Effector memory CD4-positive, alpha-beta T cell (primary cell): ENCODE data around the gene FAM193B.
A peak's percentile ranks its signal among the peaks of the same experiment; 100 is the strongest.
"Not testable (repeated sequence)": the region's sequence is repeated elsewhere in the genome, so short reads cannot be mapped to it uniquely, and the experiment has no call there.

ENCODE experiments used
- DNase-seq, 3 donors: peaks; one replicate each; pipeline ENCODE4 v3.0.0-alpha.2; 2020
- H3K27ac ChIP-seq: 2 replicates; pipeline ENCODE4 v1.7.0; 2013; ENCODE audit warnings: mild to moderate bottlenecking, low read length, moderate library complexity; ENCODE audit not compliant: insufficient read depth, poor library complexity, severe bottlenecking
- H3K27me3 ChIP-seq: replicated peaks from 2 replicates; pipeline ENCODE4 v1.7.0; 2013; ENCODE audit warnings: mild to moderate bottlenecking, low read length; ENCODE audit not compliant: insufficient read depth, control insufficient read depth, poor library complexity, severe bottlenecking
- H3K36me3 ChIP-seq: 2 replicates; pipeline ENCODE4 v1.7.0; 2013; ENCODE audit warnings: mild to moderate bottlenecking, low read length, moderate library complexity; ENCODE audit not compliant: control insufficient read depth, insufficient read depth
- H3K4me1 ChIP-seq: 2 replicates; pipeline ENCODE4 v1.7.0; 2013; ENCODE audit warnings: low read length, mild to moderate bottlenecking; ENCODE audit not compliant: control insufficient read depth, insufficient read depth, poor library complexity, severe bottlenecking
- H3K4me3 ChIP-seq: 2 replicates; pipeline ENCODE4 v1.7.0; 2013; ENCODE audit warnings: low read length, low read depth, mild to moderate bottlenecking; ENCODE audit not compliant: insufficient read depth, poor library complexity, severe bottlenecking
- H3K9me3 ChIP-seq: 2 replicates; pipeline ENCODE4 v1.7.0; 2013; ENCODE audit warnings: mild to moderate bottlenecking, low read length, moderate library complexity; ENCODE audit not compliant: control insufficient read depth

The FAM193B gene

DNA sequence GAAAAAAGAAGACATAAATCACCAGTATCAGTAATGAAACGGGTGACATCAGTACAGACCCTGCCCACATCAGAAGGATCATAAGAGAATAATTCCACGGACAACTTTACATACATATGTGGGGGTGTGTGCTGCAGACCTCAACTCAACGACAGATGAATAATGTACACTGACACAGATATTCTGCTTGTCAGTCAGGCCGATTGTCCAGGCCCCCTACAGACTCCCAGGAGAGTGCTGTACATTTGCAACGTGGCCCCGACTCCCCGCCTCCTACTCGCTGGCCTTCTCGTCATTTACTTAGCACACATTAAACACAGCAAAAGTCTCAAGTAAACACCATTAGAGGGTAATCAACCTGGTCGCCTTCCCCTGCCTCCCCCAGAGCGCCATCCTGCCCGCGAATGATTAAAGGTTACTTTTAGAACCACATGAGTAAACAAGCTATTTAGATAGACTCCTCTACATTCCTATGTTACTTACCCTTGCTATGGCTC, 34.1 kb upstream of the FAM193B start:
- no peak for DNase-seq
- Histone ChIP-seq H3K27me3 (no peaks in the 10 kb centered on the region), H3K4me3 (no peak overlapping the region), H3K36me3 (peaks cover 3% of the 10 kb centered on the region), H3K4me1 (peaks cover 10% of the 10 kb centered on the region), H3K27ac (no peak overlapping the region), H3K9me3 (no peaks in the 10 kb centered on the region)

DNA sequence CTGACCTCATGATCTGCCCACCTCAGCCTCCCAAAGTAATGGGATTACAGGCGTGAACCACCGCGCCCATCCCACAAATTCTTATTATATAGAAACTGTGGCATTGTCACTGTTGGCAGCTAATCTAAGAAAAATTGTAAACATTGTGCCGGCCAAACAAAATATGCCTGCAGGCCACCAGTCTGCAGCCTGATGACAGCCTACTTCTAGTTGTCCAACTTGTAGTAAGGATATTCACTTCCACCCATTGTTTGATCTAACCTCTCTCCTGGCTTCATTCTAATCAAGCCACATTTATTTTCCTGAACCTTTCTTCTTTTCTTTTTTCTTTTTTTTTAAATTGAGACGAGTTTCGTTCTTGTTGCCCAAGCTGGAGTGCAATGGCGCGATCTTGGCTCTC, 24.0 kb upstream of the FAM193B start:
- no peak for DNase-seq
- Histone ChIP-seq H3K4me3 (no peak overlapping the region), H3K9me3 (no peaks in the 10 kb centered on the region), H3K27me3 (no peaks in the 10 kb centered on the region), H3K27ac (no peak overlapping the region), H3K36me3 (no peaks in the 10 kb centered on the region), H3K4me1 (no peaks in the 10 kb centered on the region)

DNA sequence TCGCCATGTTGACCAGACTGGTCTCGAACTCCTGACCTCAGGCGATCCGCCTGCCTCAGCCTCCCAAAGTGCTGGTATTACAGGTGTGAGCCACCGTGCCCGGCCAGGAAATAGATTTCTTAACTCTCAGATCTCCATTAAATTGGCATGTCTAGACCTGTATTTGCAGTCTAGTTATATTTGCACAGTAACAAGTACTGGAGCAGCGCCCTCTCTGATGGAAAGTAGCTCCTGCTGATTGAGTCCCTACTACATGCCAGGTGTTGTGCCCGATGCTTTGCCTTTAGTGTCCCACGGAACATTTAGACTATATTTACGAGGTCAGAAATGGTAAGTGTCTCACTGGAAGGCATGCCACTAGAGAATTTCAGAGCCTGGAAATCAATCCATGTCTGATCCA, 21.8 kb upstream of the FAM193B start:
- Histone ChIP-seq H3K9me3 (no peaks in the 10 kb centered on the region), H3K27me3 (no peaks in the 10 kb centered on the region), H3K27ac (no peak overlapping the region), H3K4me1 (no peaks in the 10 kb centered on the region), H3K4me3 (no peak overlapping the region), H3K36me3 (no peaks in the 10 kb centered on the region)
- no peak for DNase-seq

DNA sequence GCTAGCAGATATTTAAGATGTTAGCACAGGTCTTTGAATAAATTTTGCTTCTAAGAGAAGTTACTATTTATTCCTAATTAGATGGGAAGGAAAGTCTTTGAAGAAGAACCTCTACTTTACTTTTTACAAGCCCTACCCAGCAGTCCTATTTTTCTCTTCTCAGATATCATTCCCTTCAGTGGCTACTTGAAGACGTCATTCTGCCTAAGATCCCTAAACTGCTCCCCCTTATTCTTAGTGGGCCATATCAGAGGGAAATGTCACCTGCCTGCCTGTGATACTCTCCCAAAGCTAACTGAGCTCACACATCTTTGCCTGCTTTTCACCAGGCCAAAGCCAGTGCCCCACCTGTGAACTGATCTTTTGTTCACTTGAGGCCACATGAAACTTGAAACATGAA, 21.1 kb upstream of the FAM193B start:
- no peaks in the 10 kb centered on the region for H3K27me3 ChIP-seq
- no peak overlapping the region for H3K27ac ChIP-seq
- H3K4me3 ChIP-seq, result no peak overlapping the region
- no peak for DNase-seq
- H3K9me3 ChIP-seq, result no peaks in the 10 kb centered on the region
- H3K36me3 ChIP-seq, result no peaks in the 10 kb centered on the region
- H3K4me1 ChIP-seq, result no peaks in the 10 kb centered on the region

DNA sequence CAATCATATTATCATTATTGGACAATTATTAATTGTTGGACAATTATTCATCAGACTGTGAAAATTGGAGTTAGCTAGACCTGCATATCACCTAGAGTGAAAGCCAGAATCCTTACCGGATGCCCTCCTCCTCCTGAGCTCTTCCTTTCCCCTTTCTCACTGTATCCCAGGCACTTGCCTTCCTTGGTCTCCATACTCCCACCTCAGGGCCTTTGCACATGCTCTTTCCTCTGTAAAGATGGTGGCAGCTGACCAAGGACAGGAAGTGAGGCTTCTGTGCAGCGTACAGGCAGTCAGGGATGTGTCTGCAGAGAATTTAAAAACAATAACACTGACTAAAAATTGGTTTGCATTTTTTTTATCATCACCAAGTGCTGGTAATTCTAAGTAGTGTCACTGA, 15.5 kb upstream of the FAM193B start:
- no peaks in the 10 kb centered on the region for H3K27me3 ChIP-seq

DNA sequence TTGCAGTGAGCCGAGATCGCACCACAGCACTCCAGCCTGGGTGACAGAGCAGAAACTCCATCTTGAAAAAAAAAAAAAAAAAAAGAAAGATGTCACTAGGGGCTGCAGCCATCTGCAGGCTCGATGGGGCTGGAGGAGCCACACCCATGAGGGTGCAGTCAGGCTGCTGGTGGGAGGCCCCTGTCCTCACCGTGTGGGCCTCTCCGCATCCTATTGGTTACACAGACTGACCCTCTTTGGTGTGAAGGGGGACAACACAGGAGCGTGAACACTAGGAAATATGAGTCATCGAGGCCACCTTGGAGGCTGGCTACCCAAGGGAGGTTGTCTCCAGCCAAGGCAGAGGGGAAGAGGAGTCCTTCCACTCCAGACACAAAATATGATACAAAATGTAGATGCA, 14.0 kb upstream of the FAM193B start:
- no peaks in the 10 kb centered on the region for H3K27me3 ChIP-seq
- no peak overlapping the region for H3K4me3 ChIP-seq
- no peak for DNase-seq
- H3K4me1 ChIP-seq, result no peaks in the 10 kb centered on the region
- no peak overlapping the region for H3K27ac ChIP-seq
- H3K36me3 ChIP-seq, result no peaks in the 10 kb centered on the region
- H3K9me3 ChIP-seq, result no peaks in the 10 kb centered on the region

More for the DNA sequence above, 15.5 kb upstream of the FAM193B start:
- DNase-seq, result no peak
- no peaks in the 10 kb centered on the region for H3K4me1 ChIP-seq
- H3K4me3 ChIP-seq, result no peak overlapping the region
- H3K36me3 ChIP-seq, result no peaks in the 10 kb centered on the region
- H3K9me3 ChIP-seq, result no peaks in the 10 kb centered on the region
- H3K27ac ChIP-seq, result no peak overlapping the region

DNA sequence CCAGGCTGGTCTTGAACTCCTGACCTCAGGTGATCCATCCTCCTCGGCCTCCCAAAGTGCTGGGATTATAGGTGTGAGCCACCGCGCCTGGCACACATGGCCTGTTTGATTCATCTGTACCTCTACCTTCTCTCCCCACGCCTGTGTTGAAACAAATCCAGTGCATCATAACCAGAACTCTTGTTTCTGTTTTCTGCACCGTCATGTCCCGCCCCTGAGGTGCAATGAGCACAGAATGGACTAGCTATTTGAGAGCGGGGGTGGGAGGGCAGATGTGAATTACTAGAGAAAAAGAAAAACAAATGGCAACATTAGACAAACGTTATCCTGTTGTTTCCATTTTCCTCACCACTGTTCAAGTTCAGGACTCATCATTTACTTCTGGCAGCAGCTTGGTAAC, 10.7 kb upstream of the FAM193B start:
- Histone ChIP-seq H3K9me3 (no peaks in the 10 kb centered on the region), H3K4me1 (no peaks in the 10 kb centered on the region), H3K36me3 (no peaks in the 10 kb centered on the region), H3K27ac (no peak overlapping the region), H3K27me3 (no peaks in the 10 kb centered on the region), H3K4me3 (no peak overlapping the region)
- DNase-seq, result no peak

DNA sequence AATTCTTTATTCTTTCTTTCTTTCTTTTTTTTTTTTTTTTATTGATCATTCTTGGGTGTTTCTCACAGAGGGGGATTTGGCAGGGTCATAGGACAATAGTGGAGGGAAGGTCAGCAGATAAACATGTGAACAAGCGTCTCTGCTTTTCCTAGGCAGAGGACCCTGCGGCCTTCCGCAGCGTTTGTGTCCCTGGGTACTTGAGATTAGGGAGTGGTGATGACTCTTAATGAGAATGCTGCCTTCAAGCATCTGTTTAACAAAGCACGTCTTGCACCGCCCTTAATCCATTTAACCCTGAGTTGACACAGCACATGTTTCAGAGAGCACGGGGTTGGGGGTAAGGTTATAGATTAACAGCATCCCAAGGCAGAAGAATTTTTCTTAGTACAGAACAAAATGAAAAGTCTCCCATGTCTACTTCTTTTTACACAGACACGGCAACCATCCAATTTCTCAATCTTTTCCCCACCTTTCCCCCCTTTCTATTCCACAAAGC, 5.1 kb upstream of the FAM193B start:
- not testable (repeated sequence) for H3K4me1 ChIP-seq, H3K4me3 ChIP-seq, H3K27ac ChIP-seq, DNase-seq, H3K36me3 ChIP-seq, H3K9me3 ChIP-seq, H3K27me3 ChIP-seq

DNA sequence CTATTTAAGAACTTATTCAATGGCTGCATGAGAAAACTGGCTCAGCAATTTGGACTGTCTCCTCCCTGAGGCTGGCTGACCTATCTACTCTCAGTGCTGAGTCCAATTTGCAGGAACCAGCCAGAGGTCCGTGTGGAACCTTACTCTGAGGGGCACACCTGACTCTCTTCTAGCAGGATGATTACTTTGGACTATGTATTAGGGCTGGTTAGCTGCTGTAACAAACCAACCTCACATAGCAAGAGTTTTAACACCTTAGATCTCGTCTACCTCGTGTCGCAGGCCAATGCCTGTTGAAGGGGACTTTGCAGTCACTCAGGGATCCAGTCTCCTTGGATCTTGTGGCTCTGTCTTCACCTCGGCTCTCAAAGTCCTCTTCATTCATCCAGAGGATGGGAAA, 3.4 kb upstream of the FAM193B start:
- Histone ChIP-seq H3K9me3 (no peaks in the 10 kb centered on the region), H3K27me3 (no peaks in the 10 kb centered on the region), H3K36me3 (no peaks in the 10 kb centered on the region), H3K27ac (no peak overlapping the region), H3K4me1 (peaks cover 19% of the 10 kb centered on the region), H3K4me3 (no peak overlapping the region)
- DNase-seq, result no peak

DNA sequence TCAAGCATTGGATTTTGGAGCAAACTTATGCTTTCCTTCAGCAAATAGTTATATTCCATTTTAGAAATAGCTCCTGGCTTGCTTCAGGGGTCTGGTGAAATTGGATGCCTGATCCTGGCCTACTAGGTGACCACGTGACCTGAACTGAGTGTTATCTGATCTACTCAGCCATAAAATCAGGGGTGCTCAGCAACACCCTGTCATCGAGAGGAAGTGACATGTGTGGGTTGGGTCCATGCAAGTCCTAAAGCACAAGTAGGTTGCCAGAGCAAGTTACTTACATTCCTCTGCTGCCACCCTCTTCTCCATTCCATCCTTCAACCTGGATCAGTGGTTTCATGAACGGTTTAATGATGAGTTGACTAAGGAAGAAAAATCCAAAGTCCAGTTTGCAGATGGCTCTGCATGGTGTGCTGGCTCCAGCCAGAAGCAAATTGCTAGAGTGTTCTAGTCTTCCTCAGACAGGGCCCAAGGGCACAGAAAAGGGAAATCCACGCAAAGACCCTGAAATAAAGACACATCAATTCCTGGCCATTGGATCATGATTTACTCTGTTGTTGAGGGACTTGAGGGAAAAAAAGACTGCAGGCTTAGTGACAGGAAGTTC, 2.8 kb upstream of the FAM193B start:
- H3K4me1 ChIP-seq, result peaks cover 23% of the 10 kb centered on the region
- H3K27ac ChIP-seq, result no peak overlapping the region
- no peak overlapping the region for H3K4me3 ChIP-seq
- H3K36me3 ChIP-seq, result no peaks in the 10 kb centered on the region
- no peaks in the 10 kb centered on the region for H3K9me3 ChIP-seq
- H3K27me3 ChIP-seq, result no peaks in the 10 kb centered on the region
- peak in 1 of 3 donors; percentile 9 for DNase-seq
